A673 (cell line): ENCODE measurements around the gene POGLUT2. TPM values are rescaled to one million over a fixed set of nuclear protein-coding genes. Genes with fewer than 3 reads are reported as not detected.

Experiments
- BruUV-seq: library from RNA; stranded (reverse); fragments of 400-500 nt; replicated peaks from 2 replicates; lab custom pipeline; 2021; lab: Mats Ljungman, UMichigan
- CTCF ChIA-PET: fragments of 300-600 bp; sonication (Branson Sonifier 250); formaldehyde crosslinking; loops from one replicate; lab custom pipeline; 2022; ENCODE audit warnings: antibody characterized with exemption; lab: Charles Lee
- POLR2A ChIA-PET: fragments of 300-600 bp; sonication (Branson Sonifier 250); formaldehyde crosslinking; loops from one replicate; lab custom pipeline; 2022; ENCODE audit warnings: antibody characterized with exemption; ENCODE audit not compliant: low non-redundant PET; lab: Charles Lee
- DNase-seq: peaks from one replicate; pipeline ENCODE4 v3.0.0-alpha.2; 2015; ENCODE audit warnings: low spot score
- H3K27ac ChIP-seq: fragments of 200-600 bp; sonication (generic); 2 replicates; pipeline ENCODE4 v1.5.1; 2016; ENCODE audit warnings: mixed run types, low read depth, mild to moderate bottlenecking, mixed read lengths, antibody characterized with exemption, low read length; ENCODE audit not compliant: poor library complexity, severe bottlenecking
- H3K27me3 ChIP-seq: fragments of 200-600 bp; sonication (generic); replicated peaks from 2 replicates; pipeline ENCODE4 v1.6.1; 2017; ENCODE audit warnings: mixed run types, low read depth, mild to moderate bottlenecking, mixed read lengths, antibody characterized with exemption, low read length; ENCODE audit not compliant: insufficient read depth, poor library complexity
- H3K36me3 ChIP-seq: fragments of 200-600 bp; sonication (generic); 2 replicates; pipeline ENCODE4 v1.6.1; 2016; ENCODE audit warnings: mixed run types, mild to moderate bottlenecking, mixed read lengths, antibody characterized with exemption, low read length; ENCODE audit not compliant: insufficient read depth, poor library complexity, severe bottlenecking
- H3K4me1 ChIP-seq: fragments of 200-600 bp; sonication (generic); 2 replicates; pipeline ENCODE4 v1.6.1; 2017; ENCODE audit warnings: mixed run types, mild to moderate bottlenecking, mixed read lengths, antibody characterized with exemption, low read length; ENCODE audit not compliant: insufficient read depth, poor library complexity, severe bottlenecking
- H3K4me3 ChIP-seq: fragments of 200-600 bp; sonication (generic); 2 replicates; pipeline ENCODE4 v1.5.1; 2016; ENCODE audit warnings: low read depth, mixed run types, mild to moderate bottlenecking, mixed read lengths, low read length; ENCODE audit not compliant: poor library complexity, severe bottlenecking
- H3K9me3 ChIP-seq: fragments of 200-600 bp; sonication (generic); 2 replicates; pipeline ENCODE4 v1.6.1; 2016; ENCODE audit warnings: mixed run types, low read depth, mild to moderate bottlenecking, mixed read lengths, antibody characterized with exemption, low read length; ENCODE audit not compliant: poor library complexity, severe bottlenecking
- EZH2 ChIP-seq: fragments of 200-600 bp; sonication (generic); IDR thresholded peaks from 2 replicates; pipeline ENCODE4 v1.6.1; 2017; ENCODE audit warnings: borderline replicate concordance, low read depth, mild to moderate bottlenecking, mixed read lengths, antibody characterized with exemption, low read length; ENCODE audit not compliant: poor library complexity, severe bottlenecking
- intact Hi-C: fragments of 100-400 bp; cut with micrococcal nuclease; formaldehyde crosslinking; loops from one replicate; pipeline ENCODE4 v1.10.0; 2022; ENCODE audit not compliant: unreplicated experiment
- total RNA-seq: library from RNA; stranded (reverse); gene quantifications from 2 replicates; pipeline ENCODE4 v1.2.3, GENCODE V29; 2021
- TF ChIP-seq, protein P1 (sequence below): fragments of 300-800, 200-600 bp; sonication (generic); conservative IDR thresholded peaks from 2 replicates; pipeline ENCODE4 v1.5.1; 2017; ENCODE audit warnings: low read depth, mild to moderate bottlenecking, antibody characterized with exemption, low read length, moderate library complexity, mixed read lengths

POGLUT2 gene
- total RNA-seq, 1 experiment from 2014 or later = 12.0 TPM

DNA sequence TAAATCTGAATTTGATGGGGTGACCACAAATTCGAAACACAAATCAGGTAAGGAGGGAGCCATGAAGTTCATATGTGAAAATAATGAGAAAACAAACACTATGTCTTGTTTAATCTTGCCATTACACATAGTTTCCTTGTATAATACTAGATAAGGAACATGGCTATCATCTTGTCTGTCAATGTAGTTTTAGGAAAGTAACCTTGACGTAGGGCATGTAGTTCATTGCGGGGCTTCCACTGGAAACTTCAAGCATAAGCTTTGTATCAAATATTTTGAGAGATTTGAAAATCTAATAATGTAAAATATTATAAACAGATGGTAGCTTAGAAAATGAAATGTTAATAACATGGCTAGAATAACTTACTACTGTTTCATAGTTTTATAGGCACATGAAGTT is 8.9 kb upstream of the POGLUT2 start:
- intact Hi-C loops = no loop called here

GRCh38 chr13:102805680-102806079 is 6.9 kb upstream of the POGLUT2 start:
- H3K9me3 ChIP-seq = peaks cover under 1% of the 10 kb centered on the region
- no peaks in the 10 kb centered on the region for H3K27me3 ChIP-seq
- CTCF ChIA-PET = no interaction called here
- H3K36me3 ChIP-seq = peaks cover 3% of the 10 kb centered on the region
- TF ChIP-seq, protein P1, sequence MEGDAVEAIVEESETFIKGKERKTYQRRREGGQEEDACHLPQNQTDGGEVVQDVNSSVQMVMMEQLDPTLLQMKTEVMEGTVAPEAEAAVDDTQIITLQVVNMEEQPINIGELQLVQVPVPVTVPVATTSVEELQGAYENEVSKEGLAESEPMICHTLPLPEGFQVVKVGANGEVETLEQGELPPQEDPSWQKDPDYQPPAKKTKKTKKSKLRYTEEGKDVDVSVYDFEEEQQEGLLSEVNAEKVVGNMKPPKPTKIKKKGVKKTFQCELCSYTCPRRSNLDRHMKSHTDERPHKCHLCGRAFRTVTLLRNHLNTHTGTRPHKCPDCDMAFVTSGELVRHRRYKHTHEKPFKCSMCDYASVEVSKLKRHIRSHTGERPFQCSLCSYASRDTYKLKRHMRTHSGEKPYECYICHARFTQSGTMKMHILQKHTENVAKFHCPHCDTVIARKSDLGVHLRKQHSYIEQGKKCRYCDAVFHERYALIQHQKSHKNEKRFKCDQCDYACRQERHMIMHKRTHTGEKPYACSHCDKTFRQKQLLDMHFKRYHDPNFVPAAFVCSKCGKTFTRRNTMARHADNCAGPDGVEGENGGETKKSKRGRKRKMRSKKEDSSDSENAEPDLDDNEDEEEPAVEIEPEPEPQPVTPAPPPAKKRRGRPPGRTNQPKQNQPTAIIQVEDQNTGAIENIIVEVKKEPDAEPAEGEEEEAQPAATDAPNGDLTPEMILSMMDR = no peak
- TF ChIP-seq EZH2 = no peak
- no peak for DNase-seq
- no TSS peak for BruUV-seq
- POLR2A ChIA-PET = no interaction called here
- intact Hi-C loops = no loop called here
- H3K27ac ChIP-seq = no peak overlapping the region
- peaks cover 10% of the 10 kb centered on the region for H3K4me1 ChIP-seq
- H3K4me3 ChIP-seq = no peak overlapping the region

More for the DNA sequence above, 8.9 kb upstream of the POGLUT2 start:
- no peaks in the 10 kb centered on the region for H3K27me3 ChIP-seq
- H3K4me3 ChIP-seq = no peak overlapping the region
- no TSS peak for BruUV-seq
- no peak for TF ChIP-seq EZH2
- ChIA-PET POLR2A (no interaction called here), CTCF (no interaction called here)
- no peak overlapping the region for H3K27ac ChIP-seq
- peaks cover 3% of the 10 kb centered on the region for H3K36me3 ChIP-seq
- no peak for DNase-seq
- H3K4me1 ChIP-seq = peaks cover under 1% of the 10 kb centered on the region
- H3K9me3 ChIP-seq = peaks cover 12% of the 10 kb centered on the region

GRCh38 chr13:102800145-102801041 is 1.6 kb upstream of the POGLUT2 start:
- peak overlapping the region; percentile 84 for H3K27ac ChIP-seq
- POLR2A ChIA-PET = no interaction called here
- DNase-seq = peak; percentile 92
- TF ChIP-seq, protein P1 = peak; percentile 79
- no peak for TF ChIP-seq EZH2
- BruUV-seq = no TSS peak
- intact Hi-C loops = no loop called here
- H3K4me3 ChIP-seq = peak overlapping the region; percentile 75
- peaks cover under 1% of the 10 kb centered on the region for H3K36me3 ChIP-seq
- H3K27me3 ChIP-seq = no peaks in the 10 kb centered on the region
- no peaks in the 10 kb centered on the region for H3K9me3 ChIP-seq
- CTCF ChIA-PET = interaction anchor here (1.5 kb wide), 1 partner anchor 45 kb away, joined by 6 read pairs; the partner anchor contains the start of gene ERCC5
- peaks cover 16% of the 10 kb centered on the region for H3K4me1 ChIP-seq
